Activated CD8-positive, alpha-beta T cell treated with anti-CD3 and anti-CD28 coated beads for 36 hours (primary cell): ENCODE results near the gene DUSP9. TPM values are rescaled to one million over a fixed set of nuclear protein-coding genes. Genes with fewer than 3 reads are reported as not detected.

Experiments used
- ATAC-seq: fragments of 200-7000 bp; cut with Tn5 transposase; one replicate; pipeline ENCODE4 v1.10.0; 2021; ENCODE audit warnings: mild to moderate bottlenecking, moderate library complexity
- CTCF ChIA-PET: fragments of 350-600 bp; sonication (Branson Sonifier 250); formaldehyde crosslinking; loops from one replicate; lab custom pipeline; 2021; ENCODE audit warnings: antibody characterized with exemption; lab: Charles Lee
- POLR2A ChIA-PET: fragments of 350-600 bp; sonication (Branson Sonifier 250); formaldehyde crosslinking; loops from one replicate; lab custom pipeline; 2021; ENCODE audit warnings: antibody characterized with exemption; lab: Charles Lee
- DNase-seq: peaks from one replicate; pipeline ENCODE4 v3.0.0-alpha.2; 2020
- H3K27ac Mint-ChIP-seq: one replicate; pipeline ENCODE4 v1.8.0; 2021; ENCODE audit warnings: mild to moderate bottlenecking, mixed read lengths
- H3K27me3 Mint-ChIP-seq: one replicate; pipeline ENCODE4 v1.8.0; 2021; ENCODE audit warnings: mixed read lengths
- H3K36me3 Mint-ChIP-seq: one replicate; pipeline ENCODE4 v1.8.0; 2021; ENCODE audit warnings: low read depth, mixed read lengths
- H3K4me1 Mint-ChIP-seq: one replicate; pipeline ENCODE4 v1.8.0; 2021; ENCODE audit warnings: low read depth, mixed read lengths
- H3K4me3 Mint-ChIP-seq: one replicate; pipeline ENCODE4 v1.8.0; 2021; ENCODE audit warnings: mild to moderate bottlenecking, moderate library complexity, mixed read lengths
- H3K9me3 Mint-ChIP-seq: one replicate; pipeline ENCODE4 v1.8.0; 2021; ENCODE audit warnings: mixed read lengths
- intact Hi-C: fragments of 100-400 bp; cut with micrococcal nuclease; formaldehyde crosslinking; loops from one replicate; pipeline ENCODE4 v1.10.0; 2022
- total RNA-seq, 2 experiments: library from RNA; stranded (reverse); gene quantifications; one replicate each; pipeline ENCODE4 v1.2.3, GENCODE V29; 2021
- TF ChIP-seq, protein P1 (sequence below): fragments of 200-600 bp; IDR thresholded peaks from one replicate; pipeline ENCODE4 v1.8.0; 2022; ENCODE audit warnings: antibody characterized with exemption, mild to moderate bottlenecking

Gene DUSP9, protein sequence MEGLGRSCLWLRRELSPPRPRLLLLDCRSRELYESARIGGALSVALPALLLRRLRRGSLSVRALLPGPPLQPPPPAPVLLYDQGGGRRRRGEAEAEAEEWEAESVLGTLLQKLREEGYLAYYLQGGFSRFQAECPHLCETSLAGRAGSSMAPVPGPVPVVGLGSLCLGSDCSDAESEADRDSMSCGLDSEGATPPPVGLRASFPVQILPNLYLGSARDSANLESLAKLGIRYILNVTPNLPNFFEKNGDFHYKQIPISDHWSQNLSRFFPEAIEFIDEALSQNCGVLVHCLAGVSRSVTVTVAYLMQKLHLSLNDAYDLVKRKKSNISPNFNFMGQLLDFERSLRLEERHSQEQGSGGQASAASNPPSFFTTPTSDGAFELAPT
- total RNA-seq: under 1 TPM in 1 of 2 experiments, not detected in 1; 0.14 TPM

DNA sequence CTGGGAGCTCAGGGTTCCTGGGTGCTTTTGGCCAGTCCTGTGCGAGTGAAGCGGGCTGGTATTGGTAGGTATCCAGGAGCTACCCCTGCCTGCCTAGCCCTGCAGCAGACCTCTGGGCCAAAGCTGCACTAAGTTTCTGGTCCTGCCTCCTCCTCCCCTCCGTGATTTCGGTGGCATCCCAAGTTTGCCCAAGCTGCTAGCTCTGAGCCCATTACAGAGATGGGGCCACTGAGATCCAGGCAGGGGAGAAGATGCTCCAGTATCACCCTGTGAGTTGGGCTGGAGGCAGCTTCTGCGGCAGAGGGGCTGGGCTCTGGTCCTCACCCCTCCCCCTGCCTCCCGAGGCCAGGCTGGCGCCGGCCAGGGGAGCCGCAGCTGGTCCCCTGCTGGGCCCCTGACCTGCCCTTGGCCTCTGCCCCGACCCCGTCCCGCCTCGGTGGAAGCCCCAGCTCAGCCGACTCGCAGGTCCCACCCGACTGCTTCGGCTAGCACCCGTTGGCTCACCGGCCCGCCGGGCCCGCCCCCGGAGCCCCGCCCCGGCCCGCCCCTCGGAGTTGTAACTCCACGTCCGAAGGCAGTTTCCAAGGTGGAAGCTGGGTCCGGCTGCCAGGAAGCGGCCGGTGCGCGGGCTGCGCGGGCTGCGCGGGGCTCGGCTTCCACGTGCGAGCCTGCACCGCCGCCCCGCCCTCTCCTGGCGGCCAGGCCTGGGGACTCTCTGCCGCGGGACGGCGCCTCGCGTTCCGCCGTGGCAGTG is at the start of gene DUSP9:
Gene DUSP9, plus strand, starts transcription at position 584 of the 754 bp plus-strand sequence. CDS start 751 bp downstream, outside the sequence.
- no peak for DNase-seq
- TF ChIP-seq, protein P1, sequence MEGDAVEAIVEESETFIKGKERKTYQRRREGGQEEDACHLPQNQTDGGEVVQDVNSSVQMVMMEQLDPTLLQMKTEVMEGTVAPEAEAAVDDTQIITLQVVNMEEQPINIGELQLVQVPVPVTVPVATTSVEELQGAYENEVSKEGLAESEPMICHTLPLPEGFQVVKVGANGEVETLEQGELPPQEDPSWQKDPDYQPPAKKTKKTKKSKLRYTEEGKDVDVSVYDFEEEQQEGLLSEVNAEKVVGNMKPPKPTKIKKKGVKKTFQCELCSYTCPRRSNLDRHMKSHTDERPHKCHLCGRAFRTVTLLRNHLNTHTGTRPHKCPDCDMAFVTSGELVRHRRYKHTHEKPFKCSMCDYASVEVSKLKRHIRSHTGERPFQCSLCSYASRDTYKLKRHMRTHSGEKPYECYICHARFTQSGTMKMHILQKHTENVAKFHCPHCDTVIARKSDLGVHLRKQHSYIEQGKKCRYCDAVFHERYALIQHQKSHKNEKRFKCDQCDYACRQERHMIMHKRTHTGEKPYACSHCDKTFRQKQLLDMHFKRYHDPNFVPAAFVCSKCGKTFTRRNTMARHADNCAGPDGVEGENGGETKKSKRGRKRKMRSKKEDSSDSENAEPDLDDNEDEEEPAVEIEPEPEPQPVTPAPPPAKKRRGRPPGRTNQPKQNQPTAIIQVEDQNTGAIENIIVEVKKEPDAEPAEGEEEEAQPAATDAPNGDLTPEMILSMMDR: no peak
- no peaks in the 10 kb centered on the region for H3K9me3 Mint-ChIP-seq
- peaks cover 7% of the 10 kb centered on the region for H3K4me1 Mint-ChIP-seq
- POLR2A ChIA-PET: interaction anchor here (0.9 to 1.5 kb wide), 3 partner anchors 30 to 108 kb away, joined by 3 to 4 read pairs (median 3); no protein-coding TSS in a partner anchor
- CTCF ChIA-PET: interaction anchor here (1.0 to 4.4 kb wide), 7 partner anchors 11 to 108 kb away, joined by 4 to 29 read pairs (median 12); partner anchors contain the start of gene CCNQ
- H3K27ac Mint-ChIP-seq: no peak within 1 kb of the TSS
- intact Hi-C loops: loop anchor here (5.0 kb wide), 1 partner anchor 89 kb away; no protein-coding TSS in a partner anchor
- H3K36me3 Mint-ChIP-seq: no peaks in the 10 kb centered on the region
- no peak for ATAC-seq
- peaks cover 33% of the 10 kb centered on the region for H3K27me3 Mint-ChIP-seq
- no peak within 1 kb of the TSS for H3K4me3 Mint-ChIP-seq

DNA sequence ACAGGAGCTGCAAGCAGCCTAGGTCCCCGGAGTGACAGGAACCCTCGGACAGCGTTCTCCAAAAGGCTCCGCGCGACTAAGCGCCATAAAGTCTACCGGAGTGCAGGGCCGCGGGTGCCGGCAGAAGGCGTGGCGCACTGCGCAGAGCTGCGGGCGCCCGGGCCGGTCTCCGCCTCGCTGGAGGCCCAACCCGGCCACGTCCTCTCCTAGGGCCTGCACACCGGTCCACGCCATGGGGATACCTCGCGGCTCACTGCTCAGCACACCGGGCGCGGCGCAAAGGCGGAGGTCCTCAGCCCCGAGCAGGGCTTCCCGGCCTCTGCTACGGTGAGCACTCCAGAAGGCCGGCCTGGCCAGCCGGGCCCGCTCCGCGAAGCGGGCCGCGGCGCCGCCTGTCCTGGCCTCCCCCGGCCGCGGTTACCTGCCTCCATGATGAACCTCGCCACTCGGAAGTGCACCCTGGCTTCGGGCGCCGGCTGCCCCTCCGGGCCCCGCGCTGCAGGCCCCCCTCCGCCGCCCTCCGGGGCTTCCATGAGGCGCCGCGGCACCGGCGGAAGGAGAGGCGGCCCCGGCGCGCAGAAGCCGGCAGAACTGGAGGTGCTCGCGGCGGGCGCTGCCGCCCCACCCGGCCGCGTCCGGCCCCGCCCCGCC is 48.3 kb upstream of the DUSP9 start, which contains the start of gene CCNQ:
Gene CCNQ, minus strand, starts transcription at position 599 of the 651 bp plus-strand sequence. Its CDS starts 66 bp downstream, at position 533.
- ChIA-PET POLR2A (interaction anchor here (0.5 to 1.5 kb wide), 2 partner anchors 16 to 492 kb away, joined by 3 read pairs; no protein-coding TSS in a partner anchor), CTCF (interaction anchor here (1.5 to 1.8 kb wide), 5 partner anchors 11 to 69 kb away, joined by 3 to 6 read pairs (median 4); no protein-coding TSS in a partner anchor)
- TF ChIP-seq, protein P1: no peak
- Mint-ChIP-seq H3K27ac (peak within 1 kb of the TSS; percentile 74), H3K9me3 (no peaks in the 10 kb centered on the region), H3K36me3 (peaks cover 10% of the 10 kb centered on the region), H3K27me3 (no peaks in the 10 kb centered on the region), H3K4me3 (peak within 1 kb of the TSS; percentile 85), H3K4me1 (peaks cover 32% of the 10 kb centered on the region)
- DNase-seq (peak; percentile 23), ATAC-seq (peak; percentile 25)
- intact Hi-C loops: no loop called here

DNA sequence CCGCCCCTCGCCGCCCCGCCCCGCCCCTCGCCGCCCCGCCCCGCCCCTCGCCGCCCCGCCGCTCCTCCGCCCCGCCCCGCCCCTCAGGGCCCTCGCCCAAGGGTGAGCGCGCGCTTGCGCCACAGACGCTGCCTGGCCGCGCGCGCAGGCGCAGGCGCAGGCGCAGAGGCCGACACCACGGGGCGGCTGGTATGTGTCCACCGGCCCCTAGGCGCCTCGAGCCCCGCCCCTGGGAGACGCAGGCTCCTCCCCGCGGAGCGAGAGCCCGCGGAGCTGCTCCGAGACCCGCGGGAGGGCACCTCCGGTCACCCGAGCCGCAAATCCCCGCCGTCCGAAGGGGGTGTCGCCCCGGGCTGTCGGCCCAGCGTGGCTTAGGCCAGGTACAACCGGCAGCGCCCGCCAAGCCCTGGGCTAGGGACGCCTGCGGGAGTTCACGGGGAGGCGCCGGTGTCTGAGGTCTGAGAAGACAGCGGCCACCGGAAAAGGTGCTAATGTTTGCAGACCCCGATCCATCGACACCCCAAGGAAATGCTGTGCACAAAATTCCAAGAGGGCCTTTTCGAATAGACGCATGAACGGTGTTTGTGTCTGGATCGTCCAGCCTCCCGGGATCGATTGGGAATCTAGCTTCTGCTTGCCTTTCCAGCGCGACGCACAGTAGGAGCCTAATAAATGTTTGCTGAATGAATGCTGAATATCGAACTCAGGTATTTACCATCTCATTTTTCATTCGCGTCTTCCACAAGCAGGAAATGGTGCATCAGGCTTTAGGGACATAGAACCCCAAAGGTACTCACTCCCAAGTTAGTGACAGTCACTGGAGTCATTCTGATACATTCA is 47.6 kb upstream of the DUSP9 start:
- peaks cover 8% of the 10 kb centered on the region for H3K36me3 Mint-ChIP-seq
- ATAC-seq (peak; percentile 96), DNase-seq (peak; percentile 88)
- H3K4me1 Mint-ChIP-seq: peaks cover 35% of the 10 kb centered on the region
- ChIA-PET POLR2A (interaction anchor here (0.5 to 1.0 kb wide), 2 partner anchors 47 to 491 kb away, joined by 3 to 4 read pairs; partner anchors contain the start of gene DUSP9), CTCF (interaction anchor here (1.3 to 1.9 kb wide), 5 partner anchors 10 to 68 kb away, joined by 3 to 8 read pairs (median 6); no protein-coding TSS in a partner anchor)
- H3K4me3 Mint-ChIP-seq: peak overlapping the region; percentile 82
- H3K27ac Mint-ChIP-seq: peak overlapping the region; percentile 74
- intact Hi-C loops: loop anchor here (10.0 kb wide), 1 partner anchor 65 kb away; no protein-coding TSS in a partner anchor
- TF ChIP-seq, protein P1: no peak
- H3K9me3 Mint-ChIP-seq: no peaks in the 10 kb centered on the region
- no peaks in the 10 kb centered on the region for H3K27me3 Mint-ChIP-seq

DNA sequence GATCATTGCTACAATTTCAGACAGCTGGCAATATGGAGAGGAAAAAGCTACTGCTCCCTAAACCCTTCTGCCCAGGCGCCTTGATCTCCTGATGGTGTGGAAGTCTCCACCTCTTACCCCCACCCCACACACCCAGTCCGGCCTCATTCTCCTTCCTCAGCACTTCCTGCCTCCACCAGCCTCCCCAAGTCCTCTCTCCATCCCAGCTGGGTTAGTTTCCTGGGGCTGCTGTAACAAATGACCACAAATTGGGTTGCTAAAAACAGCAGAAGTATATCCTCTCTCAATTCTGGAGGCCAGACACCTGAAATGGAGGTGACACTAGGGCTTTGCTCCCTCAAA is 47.0 kb upstream of the DUSP9 start:
- peak overlapping the region; percentile 74 for H3K27ac Mint-ChIP-seq
- POLR2A ChIA-PET: interaction anchor here (1.0 kb wide), 1 partner anchor 47 kb away, joined by 4 read pairs; the partner anchor contains the start of gene DUSP9
- CTCF ChIA-PET: interaction anchor here (1.2 to 1.9 kb wide), 6 partner anchors 10 to 68 kb away, joined by 3 to 8 read pairs (median 5); no protein-coding TSS in a partner anchor
- TF ChIP-seq, protein P1: no peak
- DNase-seq (peak; percentile 19), ATAC-seq (no peak)
- no peaks in the 10 kb centered on the region for H3K9me3 Mint-ChIP-seq
- H3K36me3 Mint-ChIP-seq: peaks cover 8% of the 10 kb centered on the region
- H3K4me1 Mint-ChIP-seq: peaks cover 35% of the 10 kb centered on the region
- intact Hi-C loops: loop anchor here (10.0 kb wide), 1 partner anchor 65 kb away; no protein-coding TSS in a partner anchor
- no peaks in the 10 kb centered on the region for H3K27me3 Mint-ChIP-seq
- peak overlapping the region; percentile 82 for H3K4me3 Mint-ChIP-seq
